H9 (cell line): Measurements from ENCODE around the gene OSM. TPM values are rescaled to one million over a fixed set of nuclear protein-coding genes. Genes with fewer than 3 reads are reported as not detected.

Experiments
- DNase-seq: peaks from one replicate; pipeline ENCODE4 v3.0.0-alpha.2; 2017
- H2AFZ ChIP-seq: one replicate; pipeline ENCODE4 v1.6.1; 2013; ENCODE audit warnings: mild to moderate bottlenecking, low read length, control low read depth, moderate library complexity
- H2AK5ac ChIP-seq: 2 replicates; pipeline ENCODE4 v1.6.1; 2013; ENCODE audit warnings: low read length, control low read depth, mixed read lengths; ENCODE audit not compliant: insufficient read length
- H2BK120ac ChIP-seq: one replicate; pipeline ENCODE4 v1.6.1; 2013; ENCODE audit warnings: low read depth, mild to moderate bottlenecking, low read length, control low read depth, inconsistent platforms; ENCODE audit not compliant: poor library complexity, severe bottlenecking
- H2BK12ac ChIP-seq: 2 replicates; pipeline ENCODE4 v1.6.1; 2013; ENCODE audit warnings: low read length, control low read depth, mixed read lengths, low read depth; ENCODE audit not compliant: insufficient read length
- H2BK15ac ChIP-seq: 2 replicates; pipeline ENCODE4 v1.6.1; 2013; ENCODE audit warnings: low read depth, low read length, control low read depth
- H2BK20ac ChIP-seq: one replicate; pipeline ENCODE4 v1.6.1; 2013; ENCODE audit warnings: low read depth, mild to moderate bottlenecking, low read length, control low read depth, inconsistent platforms; ENCODE audit not compliant: poor library complexity, severe bottlenecking
- H2BK5ac ChIP-seq: 2 replicates; pipeline ENCODE4 v1.6.1; 2013; ENCODE audit warnings: low read length, control low read depth, mixed read lengths; ENCODE audit not compliant: insufficient read length
- H3K14ac ChIP-seq: 2 replicates; pipeline ENCODE4 v1.6.1; 2013; ENCODE audit warnings: low read length, control low read depth; ENCODE audit not compliant: insufficient read depth
- H3K18ac ChIP-seq: 2 replicates; pipeline ENCODE4 v1.6.1; 2013; ENCODE audit warnings: low read depth, mild to moderate bottlenecking, mixed read lengths, low read length, control low read depth; ENCODE audit not compliant: insufficient read length
- H3K23ac ChIP-seq: 2 replicates; pipeline ENCODE4 v1.6.1; 2013; ENCODE audit warnings: low read length, control low read depth, mixed read lengths, low read depth; ENCODE audit not compliant: insufficient read length
- H3K23me2 ChIP-seq: 2 replicates; pipeline ENCODE4 v1.6.1; 2013; ENCODE audit warnings: low read depth, mild to moderate bottlenecking, mixed read lengths, low read length, control low read depth; ENCODE audit not compliant: insufficient read length, poor library complexity, severe bottlenecking
- H3K27ac ChIP-seq: 2 replicates; pipeline ENCODE4 v1.5.1; 2013; ENCODE audit warnings: low read length, control low read depth, mixed read lengths, low read depth; ENCODE audit not compliant: insufficient read length
- H3K27me3 ChIP-seq: 2 replicates; pipeline ENCODE4 v1.6.1; 2013; ENCODE audit warnings: low read length, control low read depth, inconsistent platforms; ENCODE audit not compliant: insufficient read depth
- H3K4ac ChIP-seq: 2 replicates; pipeline ENCODE4 v1.6.1; 2013; ENCODE audit warnings: low read depth, mild to moderate bottlenecking, control low read depth, inconsistent platforms, low read length, moderate library complexity
- H3K4me1 ChIP-seq: 2 replicates; pipeline ENCODE4 v1.6.1; 2013; ENCODE audit warnings: low read length, control low read depth, inconsistent platforms; ENCODE audit not compliant: insufficient read depth
- H3K4me2 ChIP-seq: 2 replicates; pipeline ENCODE4 v1.6.1; 2013; ENCODE audit warnings: low read length, control low read depth, mixed read lengths; ENCODE audit not compliant: insufficient read length, insufficient read depth
- H3K56ac ChIP-seq: 2 replicates; pipeline ENCODE4 v1.6.1; 2013; ENCODE audit warnings: low read depth, mild to moderate bottlenecking, mixed read lengths, low read length, control low read depth; ENCODE audit not compliant: insufficient read length
- H3K79me1 ChIP-seq: 2 replicates; pipeline ENCODE4 v1.6.1; 2013; ENCODE audit warnings: low read depth, mild to moderate bottlenecking, moderate library complexity, low read length, control low read depth, inconsistent platforms; ENCODE audit not compliant: insufficient read depth, poor library complexity, severe bottlenecking
- H3K79me2 ChIP-seq: 2 replicates; pipeline ENCODE4 v1.6.1; 2013; ENCODE audit warnings: low read length, control low read depth, inconsistent platforms; ENCODE audit not compliant: insufficient read depth
- H3K9ac ChIP-seq: 2 replicates; pipeline ENCODE4 v1.6.1; 2013; ENCODE audit warnings: low read length, control low read depth, mixed read lengths; ENCODE audit not compliant: insufficient read length; ENCODE audit errors: extremely low read depth
- H3K9me3 ChIP-seq: one replicate; pipeline ENCODE4 v1.6.1; 2013; ENCODE audit warnings: low read depth, low read length, inconsistent platforms; ENCODE audit not compliant: control insufficient read depth
- H3T11ph ChIP-seq: one replicate; pipeline ENCODE4 v1.6.1; 2013; ENCODE audit warnings: mild to moderate bottlenecking, low read length, control low read depth, inconsistent platforms
- H4K20me1 ChIP-seq: one replicate; pipeline ENCODE4 v1.6.1; 2013; ENCODE audit not compliant: control insufficient read depth, insufficient read length, insufficient read depth
- H4K5ac ChIP-seq: 2 replicates; pipeline ENCODE4 v1.6.1; 2013; ENCODE audit warnings: low read depth, mild to moderate bottlenecking, mixed read lengths, low read length, control low read depth; ENCODE audit not compliant: insufficient read length
- H4K8ac ChIP-seq: replicated peaks from 2 replicates; pipeline ENCODE4 v1.6.1; 2013; ENCODE audit warnings: low read length, control low read depth, mixed read lengths, low read depth; ENCODE audit not compliant: insufficient read length
- H4K91ac ChIP-seq: 2 replicates; pipeline ENCODE4 v1.6.1; 2013; ENCODE audit warnings: low read depth, mild to moderate bottlenecking, moderate library complexity, mixed read lengths, low read length, control low read depth; ENCODE audit not compliant: insufficient read length
- H3K27ac Mint-ChIP-seq, 3 experiments: 2 replicates in 2 of 3; 3 replicates in 1 of 3; pipeline ENCODE4 v1.8.0; 2020 to 2021; ENCODE audit warnings: mixed read lengths in 3 of 3, mild to moderate bottlenecking in 1 of 3, moderate library complexity in 1 of 3
- H3K27me3 Mint-ChIP-seq: 2 replicates; pipeline ENCODE4 v1.8.0; 2021; ENCODE audit warnings: low read depth, mild to moderate bottlenecking, moderate library complexity, mixed read lengths
- H3K36me3 Mint-ChIP-seq, 3 experiments: 2 replicates in 2 of 3; 3 replicates in 1 of 3; pipeline ENCODE4 v1.8.0; 2020 to 2021; ENCODE audit warnings: low read depth in 3 of 3, mixed read lengths in 3 of 3; ENCODE audit not compliant: insufficient read depth in 1 of 3
- H3K4me1 Mint-ChIP-seq, 2 experiments: 2 replicates each; pipeline ENCODE4 v1.8.0; 2020; ENCODE audit warnings: mixed read lengths in 2 of 2
- H3K4me3 Mint-ChIP-seq, 2 experiments: 2 replicates in 1 of 2; 3 replicates in 1 of 2; pipeline ENCODE4 v1.8.0; 2020 to 2021; ENCODE audit warnings: mild to moderate bottlenecking in 2 of 2, mixed read lengths in 2 of 2, moderate library complexity in 1 of 2
- H3K9me3 Mint-ChIP-seq, 2 experiments: 2 replicates in 1 of 2; 3 replicates in 1 of 2; pipeline ENCODE4 v1.8.0; 2020; ENCODE audit warnings: mild to moderate bottlenecking in 2 of 2, mixed read lengths in 2 of 2, moderate library complexity in 1 of 2
- CTCF ChIP-seq: fragments of 200-600 bp; sonication (generic); conservative IDR thresholded peaks from 3 replicates; pipeline ENCODE4 v1.8.0; 2021; ENCODE audit warnings: antibody characterized with exemption, mild to moderate bottlenecking
- WGBS: extraction: QIAGEN DNeasy Blood & Tissue Kit; methylation state at CpG from one replicate; pipeline ENCODE4 v1.1.7; 2013; ENCODE audit warnings: missing lambda C conversion rate, low lambda C conversion rate, mixed read lengths; ENCODE audit not compliant: insufficient read length; ENCODE audit errors: extremely low coverage; 5-methylcytosine and 5-hydroxymethylcytosine counted together
- total RNA-seq: library from RNA; stranded (reverse); gene quantifications from 2 replicates; pipeline ENCODE4 v1.2.1, GENCODE V29; 2021

Gene OSM
- total RNA-seq, 1 experiment from 2014 or later, result not detected

- no peak overlapping the region for H4K5ac ChIP-seq
- H3K9ac ChIP-seq, result no peak overlapping the region
- H3K27ac ChIP-seq, result no peak overlapping the region
- H3K27ac Mint-ChIP-seq, result peak overlapping the region in 1 of 3 experiments; percentile 89; a peak in 2 of 7 replicates
- no peaks in the 10 kb centered on the region for H3K27me3 Mint-ChIP-seq
- no peak overlapping the region for H3K4ac ChIP-seq
- no peak overlapping the region for H4K8ac ChIP-seq
- H3K36me3 Mint-ChIP-seq, result peaks cover 4 to 19% (median 5%) of the 10 kb centered on the region in 3 experiments; a peak in 5 of 7 replicates
- TF ChIP-seq CTCF, result no peak
- peaks cover 0 to 1% of the 10 kb centered on the region in 2 experiments; a peak in 1 of 5 replicates for H3K9me3 Mint-ChIP-seq
- no peak overlapping the region for H3K4me3 Mint-ChIP-seq
- no peaks in the 10 kb centered on the region for H4K20me1 ChIP-seq
- WGBS, result no CpG with 5 or more reads among the region's 3 CpGs
- H3K4me1 Mint-ChIP-seq, result peaks cover 4 to 8% of the 10 kb centered on the region in 2 experiments; a peak in 2 of 4 replicates
- no peak overlapping the region for H3K56ac ChIP-seq
- H2BK5ac ChIP-seq, result no peak overlapping the region
- no peak overlapping the region for H2BK120ac ChIP-seq
- H3K18ac ChIP-seq, result no peak overlapping the region
- no peak overlapping the region for H2BK12ac ChIP-seq
- no peaks in the 10 kb centered on the region for H3K79me1 ChIP-seq
- H3K23ac ChIP-seq, result no peak overlapping the region
- H2BK20ac ChIP-seq, result no peak overlapping the region
- H3K23me2 ChIP-seq, result no peaks in the 10 kb centered on the region
- H3K4me2 ChIP-seq, result no peak overlapping the region
- H2AK5ac ChIP-seq, result no peak overlapping the region
- no peak overlapping the region for H2AFZ ChIP-seq
- no peaks in the 10 kb centered on the region for H3K79me2 ChIP-seq
- no peaks in the 10 kb centered on the region for H3K9me3 ChIP-seq
- H3K14ac ChIP-seq, result no peak overlapping the region
- no peaks in the 10 kb centered on the region for H3K27me3 ChIP-seq
- no peak for DNase-seq
- H2BK15ac ChIP-seq, result no peak overlapping the region
- H3T11ph ChIP-seq, result no peak overlapping the region
- H4K91ac ChIP-seq, result no peak overlapping the region
- H3K4me1 ChIP-seq, result no peaks in the 10 kb centered on the region
Measured at GRCh38 chr22:30296833-30297232, 30.2 kb upstream of the OSM start.
